ENCODE data around the gene LINGO1.

DNA sequence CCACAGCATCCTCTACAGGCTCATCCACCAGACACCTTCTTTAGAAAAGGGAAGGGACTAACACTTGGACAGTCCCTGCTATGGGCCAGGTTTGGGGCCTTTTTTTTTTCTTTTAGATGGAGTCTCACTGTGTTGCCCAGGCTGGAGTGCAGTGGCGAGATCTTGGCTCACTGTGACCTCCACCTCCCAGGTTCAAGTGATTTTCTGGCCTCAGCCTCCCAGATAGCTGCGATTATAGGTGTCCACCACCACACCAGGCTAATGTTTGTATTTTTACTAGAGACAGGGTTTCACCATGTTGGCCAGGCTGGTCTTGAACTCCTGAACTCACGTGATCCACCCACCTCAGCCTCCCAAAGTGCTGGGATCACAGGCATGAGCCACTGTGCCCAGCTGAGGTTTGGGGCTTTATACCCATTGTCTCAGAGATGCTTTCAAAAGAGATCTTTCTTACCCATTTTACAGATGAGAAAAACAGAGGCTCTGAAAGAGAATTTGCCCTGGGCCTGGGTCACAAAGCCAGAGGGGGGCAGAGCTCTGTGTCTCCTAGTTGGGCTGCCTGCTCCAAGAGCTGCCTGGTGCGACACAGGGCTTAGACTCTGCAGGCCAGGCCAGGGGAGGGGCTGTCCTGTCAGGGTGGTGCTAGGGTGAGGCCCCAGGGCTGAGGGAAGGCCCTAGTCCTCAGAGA is 11.6 kb downstream of the LINGO1 start:
- TF ChIP-seq POLR2AphosphoS5 (IDR thresholded peaks at IDR 0.05) (no peak), EP300 (IDR thresholded peaks at IDR 0.05) (no peak), POLR2A (IDR thresholded peaks at IDR 0.05; ENCODE audit: low read depth) (no peak)

All from esophagus muscularis mucosa (tissue), 3 donors.